HG03025 (cell line): ENCODE data around the gene FAM89B.
A peak's percentile ranks its signal among the peaks of the same experiment; 100 is the strongest.
"Not testable (repeated sequence)": the region's sequence is repeated elsewhere in the genome, so short reads cannot be mapped to it uniquely, and the experiment has no call there.

Experiments used
- ATAC-seq: cut with Tn5 transposase; IDR thresholded peaks from one replicate; pipeline ENCODE4 v1.9.1; 2021; ENCODE audit warnings: mild to moderate bottlenecking, moderate library complexity; ENCODE audit not compliant: unreplicated experiment, low FRiP score

Gene FAM89B

DNA sequence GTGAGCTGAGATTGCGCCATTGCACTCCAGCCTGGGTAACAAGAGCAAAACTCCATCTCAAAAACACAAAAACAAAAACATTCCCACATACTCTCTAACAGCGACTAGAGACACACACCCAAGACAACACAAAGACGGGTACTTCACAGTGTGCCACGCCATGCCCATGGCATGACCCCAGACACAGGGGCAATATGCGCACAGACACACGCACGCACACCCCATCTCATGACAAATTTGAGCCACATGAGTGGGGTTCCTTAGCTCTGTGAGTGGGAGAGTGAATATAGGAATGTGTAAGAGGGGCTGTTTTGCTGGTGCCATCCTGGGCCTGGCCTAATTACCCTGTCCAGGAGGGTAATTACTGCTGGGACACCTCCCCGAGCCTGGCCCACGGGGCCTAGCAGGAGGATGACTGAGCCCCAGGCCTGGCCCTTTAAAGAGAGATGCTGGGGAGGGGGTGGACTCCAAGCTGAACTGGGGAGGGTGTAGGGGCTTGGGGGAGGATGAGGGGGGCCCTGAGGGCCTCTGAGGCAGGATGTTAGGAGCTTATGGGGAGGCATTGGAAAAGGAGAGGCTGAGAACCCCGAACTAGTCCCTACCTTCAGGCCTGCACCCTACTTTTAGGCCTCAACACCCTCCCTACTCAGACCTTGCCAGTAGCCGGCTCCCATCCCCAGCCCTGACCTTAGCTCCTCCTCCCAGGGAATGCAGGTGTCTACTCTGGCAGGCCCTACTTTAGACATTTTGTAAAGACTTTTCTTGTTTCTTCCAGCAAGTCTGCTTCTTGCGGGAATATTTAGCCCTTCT is 15.7 kb upstream of the FAM89B start:
- no peak for ATAC-seq

DNA sequence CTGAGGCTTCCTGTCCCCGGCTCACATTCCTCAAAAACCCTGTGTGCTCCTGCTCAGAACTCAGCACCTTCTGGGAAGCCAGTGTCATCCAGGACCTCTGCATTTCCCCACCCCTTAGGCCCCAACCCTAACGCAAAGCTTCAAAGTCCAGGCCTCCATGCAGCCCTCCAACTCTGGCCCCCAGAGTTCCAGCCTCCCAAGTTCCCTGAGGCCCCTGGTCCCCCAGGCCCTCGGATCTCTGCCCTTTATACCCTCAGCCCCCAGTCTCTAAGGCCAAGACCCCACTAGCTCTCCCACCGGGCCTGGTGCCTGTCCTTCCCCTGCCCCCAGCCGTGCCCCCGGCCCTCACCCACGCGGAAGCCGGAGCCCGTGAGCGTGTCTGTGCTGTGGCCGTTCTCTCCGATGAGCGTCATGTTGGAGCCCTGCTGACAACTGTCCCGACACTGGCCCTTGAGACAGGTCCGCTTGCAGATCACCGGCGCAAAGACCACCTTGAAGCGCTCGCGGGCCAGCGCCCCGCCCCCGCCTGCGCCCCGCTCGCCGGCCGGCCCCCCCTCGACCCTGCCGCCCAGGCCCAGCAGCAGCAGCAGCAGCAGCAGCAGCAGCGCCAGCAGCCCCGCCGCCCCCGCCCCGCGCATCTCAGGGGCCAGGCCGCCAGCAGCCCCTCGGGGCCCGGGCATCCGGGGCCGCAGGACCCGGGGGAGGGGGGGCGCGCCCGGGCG is 14.9 kb upstream of the FAM89B start:
- ATAC-seq, result no peak

- ATAC-seq, result no peak
These were observed 14.1 kb upstream of the FAM89B start, which contains the start of gene LTBP3 for GRCh38 chr11:65558002-65558929. LTBP3 (minus strand) TSS chr11:65558359; CDS start chr11:65557959, 400 bp downstream.

- no peak for ATAC-seq
These were observed 13.3 kb upstream of the FAM89B start for GRCh38 chr11:65558930-65559509.

- no peak for ATAC-seq
These were observed 12.8 kb upstream of the FAM89B start for GRCh38 chr11:65559535-65559934.

DNA sequence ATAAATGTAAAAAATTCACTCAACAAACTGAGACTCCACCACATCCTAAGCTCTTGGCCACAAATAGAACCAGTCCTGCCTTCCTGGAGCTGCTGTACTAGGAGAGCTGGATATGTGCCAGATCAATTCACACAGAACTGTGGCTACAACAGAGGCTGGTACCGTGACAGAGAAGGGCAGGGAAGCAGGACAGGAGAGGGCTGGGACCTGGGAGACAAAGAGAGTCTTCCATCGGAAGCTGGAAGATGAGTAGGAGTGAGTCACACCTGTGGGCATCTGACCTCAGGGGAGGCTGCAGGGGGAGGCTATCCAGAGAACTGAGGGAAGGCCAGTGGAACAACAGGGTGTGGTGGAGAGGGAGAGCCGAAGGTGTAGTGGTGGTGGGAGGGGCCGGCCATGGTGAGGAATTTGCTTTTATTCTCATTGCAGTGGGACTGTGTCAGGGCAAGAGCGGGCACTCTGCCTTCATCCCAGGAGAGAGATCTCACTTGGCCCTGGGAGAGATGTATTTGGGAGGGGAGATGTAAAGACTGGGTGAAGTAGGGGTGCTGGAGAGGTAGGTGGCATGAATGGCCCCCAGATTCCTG is 12.3 kb upstream of the FAM89B start:
- ATAC-seq, result no peak

- ATAC-seq, result no peak
These were observed 11.6 kb upstream of the FAM89B start for GRCh38 chr11:65560555-65561418.

- ATAC-seq, result no peak
These were observed 10.3 kb upstream of the FAM89B start for GRCh38 chr11:65562020-65562419.

DNA sequence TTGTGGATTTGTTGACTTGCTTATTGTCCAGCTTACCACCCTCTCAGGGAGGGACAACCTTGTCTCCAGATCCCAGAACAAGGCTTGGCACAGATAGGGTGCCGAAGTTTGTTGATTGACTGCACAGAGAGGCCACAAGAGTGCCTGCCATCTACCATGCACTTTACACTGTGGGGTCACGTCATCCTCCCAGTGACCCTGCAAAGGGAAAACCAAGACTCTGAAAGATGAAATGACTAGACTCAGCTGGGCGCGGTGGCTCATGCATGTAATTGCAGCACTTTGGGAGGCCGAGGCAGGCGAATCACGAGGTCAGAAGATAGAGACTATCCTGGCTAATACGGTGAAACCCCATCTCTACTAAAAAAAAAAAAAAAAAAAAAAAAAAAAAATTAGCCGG is 9.6 kb upstream of the FAM89B start:
- no peak for ATAC-seq

DNA sequence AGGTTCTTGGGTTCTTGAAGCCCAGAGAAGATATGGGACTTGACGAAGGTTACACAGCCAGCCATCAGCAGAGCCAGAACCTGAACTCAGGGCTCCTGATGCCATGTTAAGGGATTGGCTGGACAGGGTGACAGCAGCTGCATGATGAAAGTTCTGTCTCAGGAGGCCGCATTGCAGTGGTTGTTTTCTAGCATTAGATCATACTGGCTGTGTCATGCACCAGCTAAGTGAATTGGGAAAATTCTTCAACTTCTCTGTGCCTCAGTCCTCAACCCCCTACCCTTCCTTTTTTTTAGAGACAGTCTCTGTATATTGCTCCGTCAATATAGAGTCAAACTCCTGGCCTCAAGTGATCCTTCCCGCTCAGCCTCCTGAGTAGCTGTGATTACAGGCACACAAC is 8.7 kb upstream of the FAM89B start:
- ATAC-seq, result no peak

DNA sequence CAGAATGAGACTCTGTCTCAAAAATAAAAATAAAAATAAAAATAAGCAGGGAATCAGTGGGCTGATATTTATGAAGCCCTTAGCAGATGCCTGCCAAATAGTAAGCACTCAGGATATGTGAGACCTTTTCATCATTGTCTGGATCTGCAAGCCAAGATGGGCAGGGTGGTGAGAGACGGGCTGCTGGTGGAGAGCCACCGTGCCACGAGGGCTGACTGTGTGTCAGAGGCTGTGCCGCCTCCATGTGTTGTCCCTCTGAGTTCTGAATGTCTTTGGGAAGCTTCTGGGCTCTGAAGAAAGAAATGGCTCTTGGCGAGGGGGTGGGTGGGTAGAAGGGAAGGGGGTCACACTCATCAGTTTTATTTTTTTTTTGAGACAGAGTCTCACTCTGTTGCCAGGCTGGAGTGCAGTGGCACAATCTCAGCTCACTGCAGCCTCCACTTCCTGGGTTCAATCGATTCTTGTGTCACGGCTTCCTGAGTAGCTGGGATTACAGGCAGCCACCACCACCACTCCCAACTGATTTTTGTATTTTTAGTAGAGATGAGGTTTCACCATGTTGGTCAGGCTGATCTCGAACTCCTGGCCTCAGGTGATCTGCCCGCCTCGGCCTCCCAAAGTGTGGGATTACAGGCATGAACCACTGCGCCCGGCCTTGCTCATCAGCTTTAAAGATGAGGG is 7.3 kb upstream of the FAM89B start:
- not testable (repeated sequence) for ATAC-seq

GRCh38 chr11:65565624-65566453 is 6.5 kb upstream of the FAM89B start:
- ATAC-seq, result no peak

- ATAC-seq, result no peak
These were observed 3.0 kb upstream of the FAM89B start for GRCh38 chr11:65569164-65569972.

DNA sequence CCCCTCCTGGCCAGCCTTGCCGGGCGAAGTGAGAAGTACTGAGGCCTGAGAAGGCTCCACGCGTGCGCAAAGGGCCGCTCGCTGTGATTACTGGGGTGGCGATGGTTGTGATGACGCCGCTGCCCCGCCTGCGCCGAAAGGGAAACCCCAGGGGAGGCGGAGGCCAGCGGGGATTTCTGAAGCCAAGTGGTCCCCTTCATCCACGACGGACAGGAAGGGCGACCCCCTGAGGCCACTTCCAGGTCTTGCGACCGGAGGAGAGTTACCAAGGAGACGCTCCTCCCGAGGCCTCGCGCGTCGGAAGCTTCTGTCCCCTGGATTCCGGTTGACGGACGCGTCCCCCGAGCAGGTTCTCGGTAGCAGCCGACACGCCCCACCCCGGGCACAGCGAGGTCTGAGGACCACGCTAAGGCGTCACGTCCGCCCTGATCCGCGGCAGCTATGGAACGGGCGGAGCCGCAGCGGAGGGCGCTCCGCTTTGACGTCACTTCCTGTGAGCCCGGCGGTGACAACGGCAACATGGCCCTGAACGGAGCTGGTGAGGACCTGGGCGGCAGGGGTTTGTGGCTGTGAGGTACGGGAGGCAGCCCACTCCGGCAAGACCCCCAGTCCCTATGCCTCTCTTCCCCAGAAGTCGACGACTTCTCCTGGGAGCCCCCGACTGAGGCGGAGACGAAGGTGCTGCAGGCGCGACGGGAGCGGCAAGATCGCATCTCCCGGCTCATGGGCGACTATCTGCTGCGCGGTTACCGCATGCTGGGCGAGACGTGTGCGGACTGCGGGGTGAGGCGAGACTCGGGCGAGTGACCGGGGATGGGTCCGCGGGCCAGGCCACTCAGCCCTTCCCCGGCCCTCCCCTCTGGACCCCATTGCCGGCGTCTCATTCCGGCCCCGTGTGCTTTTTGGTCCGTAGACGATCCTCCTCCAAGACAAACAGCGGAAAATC is 2.1 kb upstream of the FAM89B start, which contains the start of gene ZNRD2:
Gene ZNRD2, plus strand, starts transcription at position 505 of the 946 bp plus-strand sequence. Its CDS starts 15 bp downstream, at position 520.
- peak; percentile 61 for ATAC-seq

- no peak for ATAC-seq
These were observed 918 bp upstream of the FAM89B start for GRCh38 chr11:65571420-65571819.

DNA sequence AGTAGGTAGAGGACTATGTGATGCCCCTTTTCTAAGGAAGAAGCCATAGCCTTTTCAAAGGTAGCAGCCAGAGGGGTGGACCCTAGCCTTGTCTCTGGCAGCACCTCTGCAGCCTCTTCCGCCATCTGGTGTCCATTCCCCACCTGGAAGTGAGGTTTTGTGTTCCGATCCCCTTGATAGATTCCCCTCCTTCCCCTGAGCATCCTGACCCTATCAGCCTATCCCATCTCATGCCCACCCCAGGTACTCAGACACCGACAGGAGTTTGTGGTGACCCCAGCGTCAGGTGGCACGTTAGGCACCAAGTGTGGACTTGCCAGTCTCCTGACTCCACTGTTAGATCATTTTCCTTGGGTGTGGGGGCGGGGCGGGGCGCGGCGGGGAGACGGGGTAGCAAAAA is 398 bp upstream of the FAM89B start:
- no peak for ATAC-seq
